Astrocyte of the spinal cord (primary cell): ENCODE data around the gene MRPL36.

Source experiments
- DNase-seq: peaks from one replicate; pipeline ENCODE4 v3.0.0; 2011; ENCODE audit warnings: low read depth, low spot score
- H3K4me3 ChIP-seq: 2 replicates; pipeline ENCODE4 v1.5.1; 2011; ENCODE audit warnings: low read depth, mild to moderate bottlenecking, low read length, moderate library complexity
- in situ Hi-C: cut with HindIII; loops from 2 replicates; pipeline ENCODE4 v1.10.0; 2017; ENCODE audit warnings: low sequenced_read_pairs
- TF ChIP-seq, protein P1 (sequence below): IDR thresholded peaks from 2 replicates; pipeline ENCODE4 v1.5.1; 2012; ENCODE audit warnings: low read depth, mild to moderate bottlenecking, low read length, inconsistent platforms

Gene MRPL36

DNA sequence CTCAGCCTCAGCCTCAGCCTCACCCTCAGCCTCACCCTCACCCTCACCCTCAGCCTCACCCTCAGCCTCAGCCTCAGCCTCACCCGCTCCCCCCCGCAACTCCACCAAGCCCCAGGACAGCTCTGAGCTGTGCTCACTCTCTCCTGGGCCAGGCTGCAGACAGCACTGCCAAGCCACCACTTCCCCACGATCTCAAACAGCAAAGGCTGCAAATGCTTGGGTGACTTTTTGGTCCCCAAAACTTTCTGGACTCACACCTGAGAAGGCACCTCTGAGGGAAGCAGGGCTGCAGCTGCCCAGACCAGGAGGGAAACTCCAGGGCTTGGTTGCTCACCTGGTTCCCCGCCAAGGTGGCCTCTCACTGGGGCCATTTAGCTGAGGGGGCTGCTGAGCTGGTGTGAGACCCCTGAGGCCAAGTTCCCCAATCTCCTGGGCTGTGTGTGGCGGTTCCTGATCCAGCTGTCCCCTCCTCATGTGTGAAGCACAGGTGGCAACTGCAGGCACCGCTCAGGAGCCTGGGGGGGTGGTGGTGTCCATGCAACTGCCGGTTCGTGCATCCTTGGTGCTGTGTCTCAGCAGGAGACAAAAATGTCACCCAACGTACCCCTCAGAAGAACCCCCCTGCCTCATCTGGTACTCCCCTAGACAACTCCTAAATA lies 17.8 kb downstream of the MRPL36 start:
- in situ Hi-C loops: no loop called here
- no peak overlapping the region for H3K4me3 ChIP-seq
- TF ChIP-seq, protein P1, sequence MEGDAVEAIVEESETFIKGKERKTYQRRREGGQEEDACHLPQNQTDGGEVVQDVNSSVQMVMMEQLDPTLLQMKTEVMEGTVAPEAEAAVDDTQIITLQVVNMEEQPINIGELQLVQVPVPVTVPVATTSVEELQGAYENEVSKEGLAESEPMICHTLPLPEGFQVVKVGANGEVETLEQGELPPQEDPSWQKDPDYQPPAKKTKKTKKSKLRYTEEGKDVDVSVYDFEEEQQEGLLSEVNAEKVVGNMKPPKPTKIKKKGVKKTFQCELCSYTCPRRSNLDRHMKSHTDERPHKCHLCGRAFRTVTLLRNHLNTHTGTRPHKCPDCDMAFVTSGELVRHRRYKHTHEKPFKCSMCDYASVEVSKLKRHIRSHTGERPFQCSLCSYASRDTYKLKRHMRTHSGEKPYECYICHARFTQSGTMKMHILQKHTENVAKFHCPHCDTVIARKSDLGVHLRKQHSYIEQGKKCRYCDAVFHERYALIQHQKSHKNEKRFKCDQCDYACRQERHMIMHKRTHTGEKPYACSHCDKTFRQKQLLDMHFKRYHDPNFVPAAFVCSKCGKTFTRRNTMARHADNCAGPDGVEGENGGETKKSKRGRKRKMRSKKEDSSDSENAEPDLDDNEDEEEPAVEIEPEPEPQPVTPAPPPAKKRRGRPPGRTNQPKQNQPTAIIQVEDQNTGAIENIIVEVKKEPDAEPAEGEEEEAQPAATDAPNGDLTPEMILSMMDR: no peak
- no peak for DNase-seq

GRCh38 chr5:1781107-1781506 lies 18.5 kb downstream of the MRPL36 start:
- no peak for DNase-seq
- in situ Hi-C loops: no loop called here
- TF ChIP-seq, protein P1: no peak
- no peak overlapping the region for H3K4me3 ChIP-seq

- TF ChIP-seq, protein P1: no peak
- in situ Hi-C loops: no loop called here
- no peak for DNase-seq
- H3K4me3 ChIP-seq: no peak overlapping the region
These were observed 19.1 kb downstream of the MRPL36 start for GRCh38 chr5:1780614-1780930.

- in situ Hi-C loops: no loop called here
- TF ChIP-seq, protein P1: no peak
These were observed 19.6 kb downstream of the MRPL36 start for GRCh38 chr5:1779782-1780613.

DNA sequence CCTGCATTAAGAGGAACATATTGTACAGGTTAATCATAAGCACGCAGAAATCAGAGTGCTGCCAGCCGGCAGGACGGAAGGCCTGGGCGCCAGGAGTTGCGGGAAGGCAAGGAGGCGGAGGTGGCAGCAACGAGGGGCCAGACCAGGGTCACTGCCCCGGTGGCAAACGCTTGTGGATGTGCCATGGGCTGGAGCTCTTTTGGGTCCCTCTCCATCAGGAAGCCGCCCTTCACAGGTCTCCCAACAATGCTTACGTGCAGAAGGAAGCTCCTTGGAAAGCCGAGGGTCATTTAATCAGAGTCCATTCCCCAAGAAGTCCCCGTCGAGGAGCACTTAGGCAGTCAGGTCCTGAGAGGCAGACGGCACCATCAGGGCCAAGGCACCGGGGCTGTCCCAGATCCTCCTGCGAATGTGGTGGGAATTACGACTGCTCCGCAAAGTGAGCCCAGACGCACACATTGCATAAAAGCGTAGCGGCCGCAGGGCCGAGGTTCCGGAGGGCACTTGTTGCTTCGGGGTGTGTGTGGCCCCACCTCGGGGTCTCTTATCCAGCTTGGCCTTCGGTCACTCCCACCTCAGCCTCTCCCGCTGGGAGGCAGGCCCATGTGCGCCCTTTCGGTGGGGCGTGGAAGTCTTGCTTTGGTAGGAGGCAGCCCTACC lies 20.5 kb downstream of the MRPL36 start:
- TF ChIP-seq, protein P1: no peak
- no peak overlapping the region for H3K4me3 ChIP-seq
- no peak for DNase-seq
- in situ Hi-C loops: no loop called here

More at GRCh38 chr5:1779782-1780613, 19.6 kb downstream of the MRPL36 start:
- H3K4me3 ChIP-seq: no peak overlapping the region
- no peak for DNase-seq

DNA sequence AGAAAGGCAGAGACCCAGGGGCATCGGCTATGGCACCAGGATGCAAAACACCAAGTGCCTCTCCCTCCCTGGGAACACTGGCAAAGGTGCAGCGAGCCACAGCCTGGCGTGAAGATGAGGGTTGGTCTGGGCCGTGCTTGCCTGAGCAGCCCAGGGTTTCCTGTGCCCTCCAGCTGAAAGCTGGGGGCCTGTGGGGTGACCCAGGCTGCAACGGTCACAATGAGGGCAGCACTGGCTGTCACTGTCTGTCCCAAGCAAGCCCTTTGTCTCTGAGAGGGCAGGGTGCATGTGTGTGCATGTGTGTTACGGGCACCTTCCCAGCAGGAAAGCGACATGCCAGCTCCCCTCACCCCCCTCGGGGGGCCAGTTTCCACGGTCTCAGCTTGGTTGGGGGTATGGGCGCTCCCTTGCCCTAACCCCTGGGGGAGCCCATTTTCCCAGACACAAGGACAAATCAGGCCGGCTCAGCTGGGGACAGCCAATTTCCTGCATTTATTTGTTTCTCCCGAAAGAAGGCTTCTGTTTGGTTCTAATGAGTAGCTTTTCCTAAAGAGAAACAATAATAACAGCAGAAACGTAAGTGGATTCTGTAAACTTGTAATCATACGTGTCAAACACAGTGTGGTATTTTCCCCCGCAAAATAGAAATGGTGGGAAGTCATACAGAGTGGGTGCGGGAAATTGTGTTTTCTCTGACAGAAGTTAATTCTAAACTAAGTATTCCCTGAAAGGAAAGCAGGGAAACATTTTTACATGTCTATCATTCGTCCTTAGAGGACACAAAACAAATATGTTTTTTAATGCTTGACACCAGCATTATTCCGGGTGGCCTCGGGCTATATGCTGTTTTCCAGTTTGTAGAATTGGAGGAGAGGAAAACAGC lies 21.3 kb downstream of the MRPL36 start:
- TF ChIP-seq, protein P1: no peak
- no peak overlapping the region for H3K4me3 ChIP-seq
- in situ Hi-C loops: no loop called here
- DNase-seq: no peak
